PC-9 (cell line): ENCODE data around the gene SLC38A10.

Experiments
- EZH2 ChIP-seq: fragments of 200-600 bp; sonication (generic); IDR thresholded peaks from 2 replicates; pipeline ENCODE4 v1.8.0; 2017; ENCODE audit warnings: antibody characterized with exemption, low read depth
- TF ChIP-seq, protein P1 (sequence below): fragments of 200-600 bp; sonication (generic); conservative IDR thresholded peaks from 2 replicates; pipeline ENCODE4 v1.6.1; 2017; ENCODE audit warnings: mixed run types, antibody characterized with exemption, mild to moderate bottlenecking, moderate library complexity

GRCh38 chr17:81313776-81314397, 18.8 kb upstream of the SLC38A10 start:
- TF ChIP-seq, protein P1, sequence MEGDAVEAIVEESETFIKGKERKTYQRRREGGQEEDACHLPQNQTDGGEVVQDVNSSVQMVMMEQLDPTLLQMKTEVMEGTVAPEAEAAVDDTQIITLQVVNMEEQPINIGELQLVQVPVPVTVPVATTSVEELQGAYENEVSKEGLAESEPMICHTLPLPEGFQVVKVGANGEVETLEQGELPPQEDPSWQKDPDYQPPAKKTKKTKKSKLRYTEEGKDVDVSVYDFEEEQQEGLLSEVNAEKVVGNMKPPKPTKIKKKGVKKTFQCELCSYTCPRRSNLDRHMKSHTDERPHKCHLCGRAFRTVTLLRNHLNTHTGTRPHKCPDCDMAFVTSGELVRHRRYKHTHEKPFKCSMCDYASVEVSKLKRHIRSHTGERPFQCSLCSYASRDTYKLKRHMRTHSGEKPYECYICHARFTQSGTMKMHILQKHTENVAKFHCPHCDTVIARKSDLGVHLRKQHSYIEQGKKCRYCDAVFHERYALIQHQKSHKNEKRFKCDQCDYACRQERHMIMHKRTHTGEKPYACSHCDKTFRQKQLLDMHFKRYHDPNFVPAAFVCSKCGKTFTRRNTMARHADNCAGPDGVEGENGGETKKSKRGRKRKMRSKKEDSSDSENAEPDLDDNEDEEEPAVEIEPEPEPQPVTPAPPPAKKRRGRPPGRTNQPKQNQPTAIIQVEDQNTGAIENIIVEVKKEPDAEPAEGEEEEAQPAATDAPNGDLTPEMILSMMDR = no peak
- TF ChIP-seq EZH2 = no peak
